Keratinocyte (primary cell): ENCODE measurements around the gene TNS1. TPM values are rescaled to one million over a fixed set of nuclear protein-coding genes. Genes with fewer than 3 reads are reported as not detected.

Experiments used
- DNase-seq: peaks from one replicate; pipeline ENCODE4 v3.0.0-alpha.2; 2011; ENCODE audit warnings: low read depth, missing footprints, low spot score
- FAIRE-seq: peaks from 2 replicates; lab custom pipeline; 2011; peaks lifted over from hg19 to GRCh38; lab: Jason Lieb, UNC
- H2AFZ ChIP-seq: 2 replicates; pipeline ENCODE4 v1.6.0; 2012; ENCODE audit warnings: low read length, control low read depth, inconsistent platforms; ENCODE audit not compliant: control insufficient read depth
- H3K27ac ChIP-seq: 2 replicates; pipeline ENCODE4 v1.5.1; 2011; ENCODE audit warnings: low read length; ENCODE audit not compliant: control insufficient read depth, insufficient read depth
- H3K27me3 ChIP-seq: 3 replicates; pipeline ENCODE4 v1.6.0; 2011; ENCODE audit warnings: low read length; ENCODE audit not compliant: control insufficient read depth, insufficient read depth; ENCODE audit errors: extremely low read depth
- H3K36me3 ChIP-seq, 2 experiments: 2 replicates in 1 of 2; 3 replicates in 1 of 2; pipeline ENCODE4 v1.5.1; 2011; ENCODE audit warnings: low read length in 2 of 2, mild to moderate bottlenecking in 1 of 2; ENCODE audit not compliant: control insufficient read depth in 2 of 2, insufficient read depth in 2 of 2; ENCODE audit errors: extremely low read depth in 1 of 2
- H3K4me1 ChIP-seq: 3 replicates; pipeline ENCODE4 v1.5.1; 2011; ENCODE audit warnings: low read length; ENCODE audit not compliant: control insufficient read depth, insufficient read depth; ENCODE audit errors: extremely low read depth
- H3K4me2 ChIP-seq: 3 replicates; pipeline ENCODE4 v1.6.0; 2011; ENCODE audit warnings: low read depth, low read length; ENCODE audit not compliant: control insufficient read depth, insufficient read depth; ENCODE audit errors: extremely low read depth
- H3K4me3 ChIP-seq, 3 experiments: fragments of 200-600 bp in 1 of 3; sonication (generic) in 1 of 3; 2 replicates in 2 of 3; 3 replicates in 1 of 3; pipeline ENCODE4 v1.5.1; 2011 to 2016; ENCODE audit warnings: low read length in 3 of 3, mild to moderate bottlenecking in 3 of 3, control low read depth in 2 of 3, inconsistent platforms in 1 of 3, low read depth in 1 of 3, mixed read lengths in 1 of 3, mixed run types in 1 of 3, moderate library complexity in 1 of 3; ENCODE audit not compliant: control insufficient read depth in 2 of 3, insufficient read depth in 2 of 3; ENCODE audit errors: extremely low read depth in 1 of 3
- H3K79me2 ChIP-seq: 2 replicates; pipeline ENCODE4 v1.6.0; 2012; ENCODE audit warnings: low read length; ENCODE audit not compliant: control insufficient read depth, insufficient read depth
- H3K9ac ChIP-seq: 3 replicates; pipeline ENCODE4 v1.6.0; 2011; ENCODE audit warnings: low read length; ENCODE audit not compliant: control insufficient read depth, insufficient read depth; ENCODE audit errors: extremely low read depth
- H3K9me1 ChIP-seq: 3 replicates; pipeline ENCODE4 v1.6.0; 2011; ENCODE audit warnings: low read length; ENCODE audit not compliant: control insufficient read depth, insufficient read depth; ENCODE audit errors: extremely low read depth
- H3K9me3 ChIP-seq: 2 replicates; pipeline ENCODE4 v1.5.1; 2012; ENCODE audit warnings: low read depth, low read length; ENCODE audit not compliant: control insufficient read depth
- H4K20me1 ChIP-seq: 3 replicates; pipeline ENCODE4 v1.6.0; 2011; ENCODE audit warnings: low read length; ENCODE audit not compliant: control insufficient read depth, insufficient read depth; ENCODE audit errors: extremely low read depth
- EZH2 ChIP-seq: IDR thresholded peaks from one replicate; pipeline ENCODE4 v1.6.1; 2012; ENCODE audit warnings: inconsistent platforms, mild to moderate bottlenecking, low read length, moderate library complexity
- dilution Hi-C: fragments of 300-500 bp; cut with MboI; formaldehyde crosslinking; loops from one replicate; pipeline ENCODE4 v1.7.0; 2020; ENCODE audit warnings: low sequenced_read_pairs; ENCODE audit not compliant: extremely low pct_ligation_motif_present
- polyA plus RNA-seq, 5 experiments: library from polyadenylated mRNA; depleted of rRNA in 3 of 5; stranded (reverse) in 3 of 5; stranded (forward) in 1 of 5; unstranded in 1 of 5; fragments of >200 nt; gene quantifications; 1 replicate in 1 of 5; 2 replicates in 3 of 5; 3 replicates in 1 of 5; pipeline versions ENCODE4 v1.2.1 to v1.2.3, GENCODE V29; 2011 to 2012; ENCODE audit warnings: missing spikeins in 2 of 5, low read depth in 1 of 5, low replicate concordance in 1 of 5
- TF ChIP-seq, protein P1 (sequence below), 3 experiments: IDR thresholded peaks in 1 of 3; conservative IDR thresholded peaks in 1 of 3; optimal IDR thresholded peaks in 1 of 3; 2 replicates in 2 of 3; 3 replicates in 1 of 3; pipeline versions ENCODE3 to v1.5.1; 2011; ENCODE audit warnings: low read length in 3 of 3, mild to moderate bottlenecking in 3 of 3, moderate library complexity in 2 of 3, control low read depth in 1 of 3, inconsistent platforms in 1 of 3; ENCODE audit not compliant: insufficient read depth in 2 of 3; ENCODE audit errors: extremely low read depth in 1 of 3

Gene TNS1
- polyA plus RNA-seq, 1 donor (not counting 4 experiments of a cell fraction or from before 2014, with no cell fraction given), result 2.5 TPM

DNA sequence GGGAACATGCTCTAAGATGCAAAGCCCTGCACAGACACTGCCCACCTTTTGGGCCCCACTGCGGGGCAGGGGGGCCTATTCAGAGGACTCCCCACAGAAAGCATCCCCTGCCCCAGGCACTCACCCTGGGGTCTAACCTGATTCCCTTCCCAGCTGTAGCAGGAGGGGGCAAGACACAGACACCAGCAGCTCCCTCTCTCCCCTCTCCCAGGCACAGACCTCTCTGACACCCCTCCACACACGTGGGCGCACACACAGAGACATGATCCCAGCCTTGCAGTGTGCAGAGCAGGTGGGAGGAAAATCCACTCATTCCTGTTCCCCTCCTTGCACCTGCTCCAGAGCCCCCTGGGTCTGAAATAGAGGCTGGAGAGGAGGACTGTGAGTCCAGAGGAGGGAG lies 10.7 kb downstream of the TNS1 start:
- FAIRE-seq (no peak), DNase-seq (no peak)
- Histone ChIP-seq H3K27ac (no peak overlapping the region), H3K4me3 (no peak overlapping the region), H3K36me3 (no peaks in the 10 kb centered on the region), H3K9ac (no peak overlapping the region), H3K9me1 (no peaks in the 10 kb centered on the region), H3K9me3 (no peaks in the 10 kb centered on the region), H3K27me3 (no peaks in the 10 kb centered on the region), H3K4me1 (peaks cover 38% of the 10 kb centered on the region), H4K20me1 (peaks cover 7% of the 10 kb centered on the region), H3K4me2 (no peak overlapping the region), H2AFZ (no peak overlapping the region), H3K79me2 (no peaks in the 10 kb centered on the region)
- dilution Hi-C loops, result no loop called here
- no peak for TF ChIP-seq EZH2
- TF ChIP-seq, protein P1, sequence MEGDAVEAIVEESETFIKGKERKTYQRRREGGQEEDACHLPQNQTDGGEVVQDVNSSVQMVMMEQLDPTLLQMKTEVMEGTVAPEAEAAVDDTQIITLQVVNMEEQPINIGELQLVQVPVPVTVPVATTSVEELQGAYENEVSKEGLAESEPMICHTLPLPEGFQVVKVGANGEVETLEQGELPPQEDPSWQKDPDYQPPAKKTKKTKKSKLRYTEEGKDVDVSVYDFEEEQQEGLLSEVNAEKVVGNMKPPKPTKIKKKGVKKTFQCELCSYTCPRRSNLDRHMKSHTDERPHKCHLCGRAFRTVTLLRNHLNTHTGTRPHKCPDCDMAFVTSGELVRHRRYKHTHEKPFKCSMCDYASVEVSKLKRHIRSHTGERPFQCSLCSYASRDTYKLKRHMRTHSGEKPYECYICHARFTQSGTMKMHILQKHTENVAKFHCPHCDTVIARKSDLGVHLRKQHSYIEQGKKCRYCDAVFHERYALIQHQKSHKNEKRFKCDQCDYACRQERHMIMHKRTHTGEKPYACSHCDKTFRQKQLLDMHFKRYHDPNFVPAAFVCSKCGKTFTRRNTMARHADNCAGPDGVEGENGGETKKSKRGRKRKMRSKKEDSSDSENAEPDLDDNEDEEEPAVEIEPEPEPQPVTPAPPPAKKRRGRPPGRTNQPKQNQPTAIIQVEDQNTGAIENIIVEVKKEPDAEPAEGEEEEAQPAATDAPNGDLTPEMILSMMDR (optimal IDR thresholded peaks at IDR 0.05 in 1 of 3, IDR thresholded peaks at IDR 0.05 in 1 of 3, conservative IDR thresholded peaks at IDR 0.05 in 1 of 3; ENCODE audit: extremely low read depth in 1 of 3, insufficient read depth in 2 of 3, low read length in 3 of 3), result no peak

DNA sequence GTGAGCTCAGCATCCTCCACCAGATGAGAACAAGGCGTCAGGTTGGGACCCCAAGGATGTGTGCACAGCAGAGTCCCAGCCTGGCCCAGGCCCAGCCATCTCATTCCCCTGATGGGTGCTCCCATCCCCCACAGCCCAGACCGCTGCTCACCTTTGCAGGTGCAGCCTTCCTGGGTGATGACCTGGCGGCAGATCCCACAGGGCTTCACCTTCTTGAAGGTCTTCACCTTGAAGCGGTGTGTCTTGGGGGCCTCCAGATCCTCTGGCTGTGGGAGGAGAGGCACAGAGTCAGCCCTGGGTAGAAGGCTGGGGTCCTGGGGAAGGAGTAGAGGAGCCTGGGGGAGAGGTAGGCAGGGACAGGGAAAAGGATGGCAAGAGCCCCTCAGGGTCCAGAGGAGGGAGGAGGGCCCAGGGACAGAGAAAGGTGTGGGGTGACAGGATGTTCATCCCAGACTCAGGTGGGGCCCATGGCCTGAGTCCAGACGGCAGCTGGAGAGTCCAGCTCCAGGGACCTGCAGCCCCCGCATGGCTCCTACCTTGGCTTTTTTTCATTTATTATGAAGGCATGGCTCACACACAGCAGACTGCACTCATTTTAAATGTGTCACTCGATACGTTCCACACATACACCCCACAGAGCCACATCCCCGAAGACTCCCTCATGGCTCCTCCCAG lies 11.9 kb downstream of the TNS1 start:
- TF ChIP-seq, protein P1 (optimal IDR thresholded peaks at IDR 0.05 in 1 of 3, IDR thresholded peaks at IDR 0.05 in 1 of 3, conservative IDR thresholded peaks at IDR 0.05 in 1 of 3; ENCODE audit: extremely low read depth in 1 of 3, insufficient read depth in 2 of 3, low read length in 3 of 3), result no peak
- no peak for TF ChIP-seq EZH2
- Histone ChIP-seq H3K9me1 (no peaks in the 10 kb centered on the region), H3K9me3 (no peaks in the 10 kb centered on the region), H3K79me2 (no peaks in the 10 kb centered on the region), H3K4me3 (no peak overlapping the region), H3K36me3 (no peaks in the 10 kb centered on the region), H3K27ac (no peak overlapping the region), H3K4me2 (no peak overlapping the region), H3K27me3 (no peaks in the 10 kb centered on the region), H3K9ac (no peak overlapping the region), H4K20me1 (peaks cover 7% of the 10 kb centered on the region), H3K4me1 (peaks cover 29% of the 10 kb centered on the region), H2AFZ (no peak overlapping the region)
- FAIRE-seq (no peak), DNase-seq (no peak)
- dilution Hi-C loops, result no loop called here
